GM03348 (cell line): ENCODE data around the gene JAML.

Source experiments
- DNase-seq: peaks from one replicate; pipeline ENCODE4 v3.0.0; 2012; ENCODE audit warnings: low spot score

The JAML gene

GRCh38 chr11:118145285-118146227, 79.3 kb downstream of the JAML start:
- peak; percentile 94 for DNase-seq

- DNase-seq = no peak
These were observed 80.2 kb downstream of the JAML start for GRCh38 chr11:118144301-118145268.
